Caco-2 (cell line): ENCODE results near the gene KY. TPM values are rescaled to one million over a fixed set of nuclear protein-coding genes. Genes with fewer than 3 reads are reported as not detected.

ENCODE experiments used
- BruUV-seq: library from RNA; stranded (reverse); fragments of 400-500 nt; replicated peaks from 2 replicates; lab custom pipeline; 2021; lab: Mats Ljungman, UMichigan
- CTCF ChIA-PET: fragments of 300-600 bp; sonication (Branson Sonifier 250); formaldehyde crosslinking; loops from one replicate; lab custom pipeline; 2022; ENCODE audit warnings: antibody characterized with exemption; lab: Charles Lee
- POLR2A ChIA-PET: fragments of 300-600 bp; sonication (Branson Sonifier 250); formaldehyde crosslinking; loops from one replicate; lab custom pipeline; 2022; ENCODE audit warnings: antibody characterized with exemption; lab: Charles Lee
- DNase-seq, 2 experiments: peaks; one replicate each; pipeline versions ENCODE4 v3.0.0 to v3.0.0-alpha.2; 2020 to 2022
- H3K27me3 ChIP-seq: replicated peaks from 2 replicates; pipeline ENCODE4 v1.6.0; 2011; ENCODE audit warnings: low read length; ENCODE audit not compliant: control insufficient read depth, insufficient read depth
- H3K36me3 ChIP-seq: 2 replicates; pipeline ENCODE4 v1.5.1; 2011; ENCODE audit warnings: low read length; ENCODE audit not compliant: control insufficient read depth, insufficient read depth
- H3K4me1 ChIP-seq: fragments of 250-450 bp; sonication (Bioruptor Pico); 2 replicates; pipeline ENCODE4 v1.5.1; 2020; ENCODE audit warnings: mild to moderate bottlenecking
- H3K4me3 ChIP-seq: 2 replicates; pipeline ENCODE4 v1.5.1; 2011; ENCODE audit warnings: low read depth, mild to moderate bottlenecking, control low read depth, low read length
- H3K9me3 ChIP-seq: fragments of 250-450 bp; sonication (Bioruptor Pico); 2 replicates; pipeline ENCODE4 v1.5.1; 2020; ENCODE audit warnings: mild to moderate bottlenecking, moderate library complexity
- H3K27ac Mint-ChIP-seq: one replicate; pipeline ENCODE4 v1.8.0; 2022; ENCODE audit warnings: mixed read lengths; ENCODE audit not compliant: unreplicated experiment
- H3K27me3 Mint-ChIP-seq: one replicate; pipeline ENCODE4 v1.8.0; 2022; ENCODE audit warnings: mixed read lengths; ENCODE audit not compliant: insufficient read depth, unreplicated experiment
- H3K36me3 Mint-ChIP-seq: one replicate; pipeline ENCODE4 v1.8.0; 2022; ENCODE audit warnings: mild to moderate bottlenecking, mixed read lengths; ENCODE audit not compliant: insufficient read depth, unreplicated experiment
- H3K4me1 Mint-ChIP-seq: one replicate; pipeline ENCODE4 v1.8.0; 2022; ENCODE audit warnings: low read depth, mixed read lengths; ENCODE audit not compliant: unreplicated experiment
- H3K4me3 Mint-ChIP-seq: one replicate; pipeline ENCODE4 v1.8.0; 2022; ENCODE audit warnings: mild to moderate bottlenecking, moderate library complexity, mixed read lengths; ENCODE audit not compliant: unreplicated experiment
- H3K9me3 Mint-ChIP-seq: one replicate; pipeline ENCODE4 v1.8.0; 2022; ENCODE audit warnings: mixed read lengths; ENCODE audit not compliant: unreplicated experiment
- intact Hi-C: fragments of 100-400 bp; cut with micrococcal nuclease; formaldehyde crosslinking; loops from one replicate; pipeline ENCODE4 v1.10.0; 2022; ENCODE audit not compliant: unreplicated experiment
- total RNA-seq: library from RNA; stranded (reverse); gene quantifications from 2 replicates; pipeline ENCODE4 v1.2.3, GENCODE V29; 2022
- TF ChIP-seq, protein P1 (sequence below), 2 experiments: fragments of 200-600 bp in 1 of 2; IDR thresholded peaks; 1 replicate in 1 of 2; 2 replicates in 1 of 2; pipeline versions ENCODE4 v1.5.1 to v1.8.0; 2011 to 2022; ENCODE audit warnings: antibody characterized with exemption in 1 of 2, control low read depth in 1 of 2, inconsistent platforms in 1 of 2, low read depth in 1 of 2, low read length in 1 of 2, mild to moderate bottlenecking in 1 of 2, moderate library complexity in 1 of 2; ENCODE audit not compliant: insufficient read depth in 1 of 2, severe bottlenecking in 1 of 2, unreplicated experiment in 1 of 2

Gene KY
- total RNA-seq, 1 experiment from 2014 or later = not detected

DNA sequence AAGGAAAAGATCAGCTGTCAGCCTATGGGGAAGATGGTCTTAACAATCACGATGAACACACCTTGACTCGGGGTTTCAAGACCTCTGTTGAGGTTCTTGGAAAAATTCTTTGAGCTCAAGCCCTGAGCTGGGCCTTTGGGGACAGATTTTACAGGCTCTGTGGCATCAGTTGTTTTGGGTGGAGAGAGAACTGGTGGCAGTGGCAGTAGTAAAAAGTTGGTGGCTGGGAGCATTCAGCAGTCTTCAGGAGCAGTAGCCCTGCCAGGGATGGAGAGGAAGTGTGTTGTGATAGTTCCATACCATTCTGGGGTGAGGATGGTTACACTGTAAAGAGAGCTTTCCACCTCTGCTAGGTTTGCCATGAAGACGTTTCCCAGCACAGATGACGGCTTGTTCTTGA, 4.9 kb upstream of the KY start:
- H3K4me3 ChIP-seq = no peak overlapping the region
- Mint-ChIP-seq H3K9me3 (no peaks in the 10 kb centered on the region), H3K4me3 (no peak overlapping the region), H3K27me3 (peaks cover 19% of the 10 kb centered on the region), H3K27ac (no peak overlapping the region), H3K4me1 (no peaks in the 10 kb centered on the region), H3K36me3 (no peaks in the 10 kb centered on the region)
- ChIA-PET POLR2A (no interaction called here), CTCF (no interaction called here)
- TF ChIP-seq, protein P1, sequence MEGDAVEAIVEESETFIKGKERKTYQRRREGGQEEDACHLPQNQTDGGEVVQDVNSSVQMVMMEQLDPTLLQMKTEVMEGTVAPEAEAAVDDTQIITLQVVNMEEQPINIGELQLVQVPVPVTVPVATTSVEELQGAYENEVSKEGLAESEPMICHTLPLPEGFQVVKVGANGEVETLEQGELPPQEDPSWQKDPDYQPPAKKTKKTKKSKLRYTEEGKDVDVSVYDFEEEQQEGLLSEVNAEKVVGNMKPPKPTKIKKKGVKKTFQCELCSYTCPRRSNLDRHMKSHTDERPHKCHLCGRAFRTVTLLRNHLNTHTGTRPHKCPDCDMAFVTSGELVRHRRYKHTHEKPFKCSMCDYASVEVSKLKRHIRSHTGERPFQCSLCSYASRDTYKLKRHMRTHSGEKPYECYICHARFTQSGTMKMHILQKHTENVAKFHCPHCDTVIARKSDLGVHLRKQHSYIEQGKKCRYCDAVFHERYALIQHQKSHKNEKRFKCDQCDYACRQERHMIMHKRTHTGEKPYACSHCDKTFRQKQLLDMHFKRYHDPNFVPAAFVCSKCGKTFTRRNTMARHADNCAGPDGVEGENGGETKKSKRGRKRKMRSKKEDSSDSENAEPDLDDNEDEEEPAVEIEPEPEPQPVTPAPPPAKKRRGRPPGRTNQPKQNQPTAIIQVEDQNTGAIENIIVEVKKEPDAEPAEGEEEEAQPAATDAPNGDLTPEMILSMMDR (IDR thresholded peaks at IDR 0.05; ENCODE audit: insufficient read depth in 1 of 2, low read depth in 1 of 2, low read length in 1 of 2, severe bottlenecking in 1 of 2, unreplicated experiment in 1 of 2) = no peak
- no peaks in the 10 kb centered on the region for H3K9me3 ChIP-seq
- peaks cover 3% of the 10 kb centered on the region for H3K27me3 ChIP-seq
- H3K4me1 ChIP-seq = no peaks in the 10 kb centered on the region
- intact Hi-C loops = no loop called here
- BruUV-seq = no TSS peak
- no peaks in the 10 kb centered on the region for H3K36me3 ChIP-seq
- DNase-seq = no peak

DNA sequence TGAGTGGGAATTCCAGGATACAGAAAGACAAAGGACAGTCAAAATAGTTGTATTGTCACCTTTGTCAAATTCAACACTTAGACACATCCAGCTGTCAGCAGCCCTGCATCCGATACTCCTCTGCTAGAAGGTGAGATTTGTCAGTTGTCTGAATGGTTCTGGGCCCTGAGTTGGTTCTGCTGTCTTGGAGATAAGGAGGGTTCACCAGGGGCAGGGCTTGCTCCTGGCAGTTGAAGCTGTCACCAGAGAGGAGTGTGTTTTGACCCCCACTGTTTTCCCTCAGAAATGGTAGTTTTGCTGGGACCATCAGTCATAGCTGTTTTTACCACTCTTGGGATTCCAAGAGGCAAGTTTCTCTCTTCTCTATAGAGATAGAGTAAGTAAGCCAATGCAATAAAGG, 3.2 kb upstream of the KY start:
- peaks cover 19% of the 10 kb centered on the region for H3K27me3 Mint-ChIP-seq
- H3K4me3 ChIP-seq = no peak overlapping the region
- POLR2A ChIA-PET = no interaction called here
- TF ChIP-seq, protein P1 (IDR thresholded peaks at IDR 0.05; ENCODE audit: insufficient read depth in 1 of 2, low read depth in 1 of 2, low read length in 1 of 2, severe bottlenecking in 1 of 2, unreplicated experiment in 1 of 2) = no peak
- DNase-seq = no peak
- intact Hi-C loops = no loop called here
- no TSS peak for BruUV-seq
- no peaks in the 10 kb centered on the region for H3K4me1 ChIP-seq
- H3K27me3 ChIP-seq = peaks cover 3% of the 10 kb centered on the region
- no peak overlapping the region for H3K27ac Mint-ChIP-seq
- no peaks in the 10 kb centered on the region for H3K36me3 Mint-ChIP-seq
- H3K36me3 ChIP-seq = no peaks in the 10 kb centered on the region
- no peaks in the 10 kb centered on the region for H3K9me3 ChIP-seq
- no peaks in the 10 kb centered on the region for H3K4me1 Mint-ChIP-seq
- no peaks in the 10 kb centered on the region for H3K9me3 Mint-ChIP-seq
- H3K4me3 Mint-ChIP-seq = no peak overlapping the region
- CTCF ChIA-PET = no interaction called here

DNA sequence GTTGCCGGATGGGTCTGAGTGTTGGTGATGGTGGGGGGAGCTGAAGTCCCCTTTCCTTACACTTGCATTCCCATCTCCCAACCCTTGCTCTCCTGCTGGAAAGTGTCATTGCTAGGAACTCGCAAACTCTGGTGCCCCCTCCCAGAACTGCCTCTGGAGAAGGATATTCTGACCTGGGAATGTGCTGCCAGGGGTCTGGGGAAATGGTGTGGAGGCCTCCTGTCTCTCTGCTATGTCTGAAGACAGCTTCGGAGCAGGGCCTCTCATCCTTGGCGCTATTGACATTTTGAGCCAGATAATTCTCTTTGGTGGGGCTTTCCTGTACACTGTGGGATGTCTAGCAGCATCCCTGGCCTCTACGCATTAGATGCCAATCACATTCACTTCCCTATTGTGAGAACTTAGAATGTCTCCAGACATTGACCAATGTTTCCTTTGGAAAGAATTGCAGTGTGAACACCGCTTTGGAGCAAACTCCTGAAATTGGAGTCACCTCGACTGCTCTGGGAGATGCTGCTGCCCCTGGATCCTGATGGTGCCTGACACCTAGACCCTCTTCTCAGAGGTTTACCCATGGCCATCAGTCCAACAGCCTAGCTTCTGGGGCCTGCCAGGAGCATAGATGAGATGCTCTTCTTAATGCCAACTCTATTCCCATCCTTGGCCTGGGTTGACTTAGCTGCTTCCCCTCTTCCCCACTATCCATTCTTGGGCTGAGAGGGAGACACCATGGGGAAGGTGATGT, 2.2 kb upstream of the KY start:
- H3K4me1 ChIP-seq = no peaks in the 10 kb centered on the region
- no peaks in the 10 kb centered on the region for H3K9me3 ChIP-seq
- ChIA-PET CTCF (interaction anchor here (1.5 kb wide), 1 partner anchor 52 kb away, joined by 4 read pairs; no protein-coding TSS in a partner anchor), POLR2A (no interaction called here)
- no peak overlapping the region for H3K4me3 ChIP-seq
- H3K27me3 Mint-ChIP-seq = peaks cover 19% of the 10 kb centered on the region
- H3K36me3 ChIP-seq = no peaks in the 10 kb centered on the region
- no peak overlapping the region for H3K27ac Mint-ChIP-seq
- BruUV-seq = no TSS peak
- H3K4me3 Mint-ChIP-seq = no peak overlapping the region
- H3K27me3 ChIP-seq = no peaks in the 10 kb centered on the region; the same call in 1 of the 2 replicates
- no peaks in the 10 kb centered on the region for H3K4me1 Mint-ChIP-seq
- DNase-seq = no peak
- no peaks in the 10 kb centered on the region for H3K36me3 Mint-ChIP-seq
- TF ChIP-seq, protein P1 (IDR thresholded peaks at IDR 0.05; ENCODE audit: insufficient read depth in 1 of 2, low read depth in 1 of 2, low read length in 1 of 2, severe bottlenecking in 1 of 2, unreplicated experiment in 1 of 2) = no peak
- intact Hi-C loops = no loop called here
- no peaks in the 10 kb centered on the region for H3K9me3 Mint-ChIP-seq
